HG02571 (cell line): Measurements from ENCODE around the gene SYCP2L.
A peak's percentile ranks its signal among the peaks of the same experiment; 100 is the strongest.
"Not testable (repeated sequence)": the region's sequence is repeated elsewhere in the genome, so short reads cannot be mapped to it uniquely, and the experiment has no call there.

Source experiments
- ATAC-seq: cut with Tn5 transposase; IDR thresholded peaks from one replicate; pipeline ENCODE4 v1.9.1; 2021; ENCODE audit warnings: mild to moderate bottlenecking, moderate library complexity; ENCODE audit not compliant: unreplicated experiment

Gene SYCP2L

DNA sequence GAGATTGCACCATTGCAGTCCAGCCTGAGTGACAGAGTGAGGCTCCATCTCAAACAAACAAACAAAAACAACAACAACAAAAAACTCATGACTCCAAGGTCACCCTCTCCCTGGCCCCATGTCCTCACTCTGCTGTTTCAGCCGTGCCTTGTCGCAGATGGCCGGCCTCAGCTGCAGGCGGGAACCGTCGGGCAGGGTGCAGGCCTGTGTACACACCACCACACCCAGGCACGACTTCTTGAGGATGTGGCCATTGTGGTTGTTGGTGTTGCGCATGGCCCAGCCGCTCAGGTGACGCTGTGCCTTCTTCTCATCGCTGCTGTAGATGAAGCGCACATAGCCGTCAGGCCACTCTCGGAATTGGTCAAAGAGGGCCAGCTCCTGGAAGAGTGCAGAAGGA, 9.8 kb upstream of the SYCP2L start:
- no peak for ATAC-seq

DNA sequence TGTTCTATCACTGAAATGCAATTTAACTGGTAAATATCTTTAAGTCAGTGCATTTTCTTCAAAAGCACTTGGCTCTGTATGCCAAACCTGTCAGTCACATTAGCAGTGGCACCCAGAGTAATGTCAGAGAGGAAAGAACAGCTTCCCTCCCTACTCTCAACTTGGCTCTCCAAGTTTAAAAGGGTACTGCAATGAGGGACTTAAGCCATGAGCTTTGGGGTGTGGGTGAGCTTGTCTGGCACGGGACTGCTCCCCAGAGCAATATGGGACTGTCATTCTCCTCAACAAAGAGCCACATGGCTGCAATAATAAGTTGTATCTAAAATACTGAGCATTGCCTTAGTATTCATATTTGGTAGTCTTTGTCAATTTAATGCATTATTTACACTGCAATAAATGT, 9.0 kb upstream of the SYCP2L start:
- no peak for ATAC-seq

DNA sequence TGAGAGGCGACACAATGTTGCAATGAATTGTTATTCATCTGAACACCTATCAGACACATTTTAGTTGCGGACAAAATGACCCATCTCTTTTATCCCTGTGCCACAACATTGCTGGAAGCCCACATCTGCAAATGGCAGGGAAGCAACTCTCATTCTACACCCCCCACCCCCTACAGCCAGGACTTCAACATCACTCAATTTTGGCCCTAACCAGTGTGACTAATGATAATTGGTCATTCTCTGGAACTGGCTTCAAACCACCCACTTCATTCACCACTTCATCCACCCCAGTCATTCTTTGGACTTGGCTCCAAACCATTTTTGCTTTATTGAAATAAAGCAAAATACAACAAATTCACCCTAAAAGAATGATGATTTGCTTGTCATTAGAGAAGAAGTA, 6.5 kb upstream of the SYCP2L start:
- ATAC-seq = no peak

DNA sequence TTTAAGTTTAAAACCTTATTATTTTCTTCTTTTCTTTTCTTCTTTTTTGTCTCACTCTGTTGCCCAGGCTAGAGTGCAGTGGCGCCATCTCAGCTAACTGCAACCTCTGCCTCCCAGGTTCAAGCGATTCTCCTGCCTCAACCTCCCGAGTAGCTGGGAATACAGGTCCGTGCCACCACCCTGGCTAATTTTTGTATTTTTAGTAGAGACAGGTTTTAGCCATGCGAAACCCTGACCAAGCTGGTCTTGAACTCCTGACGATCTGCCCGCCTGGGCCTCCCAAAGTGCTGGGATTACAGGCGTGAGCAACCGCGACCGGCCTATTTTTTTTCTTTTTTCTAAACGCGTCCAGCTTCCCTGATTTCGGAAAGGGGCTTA, 4.6 kb upstream of the SYCP2L start:
- ATAC-seq = not testable (repeated sequence)

DNA sequence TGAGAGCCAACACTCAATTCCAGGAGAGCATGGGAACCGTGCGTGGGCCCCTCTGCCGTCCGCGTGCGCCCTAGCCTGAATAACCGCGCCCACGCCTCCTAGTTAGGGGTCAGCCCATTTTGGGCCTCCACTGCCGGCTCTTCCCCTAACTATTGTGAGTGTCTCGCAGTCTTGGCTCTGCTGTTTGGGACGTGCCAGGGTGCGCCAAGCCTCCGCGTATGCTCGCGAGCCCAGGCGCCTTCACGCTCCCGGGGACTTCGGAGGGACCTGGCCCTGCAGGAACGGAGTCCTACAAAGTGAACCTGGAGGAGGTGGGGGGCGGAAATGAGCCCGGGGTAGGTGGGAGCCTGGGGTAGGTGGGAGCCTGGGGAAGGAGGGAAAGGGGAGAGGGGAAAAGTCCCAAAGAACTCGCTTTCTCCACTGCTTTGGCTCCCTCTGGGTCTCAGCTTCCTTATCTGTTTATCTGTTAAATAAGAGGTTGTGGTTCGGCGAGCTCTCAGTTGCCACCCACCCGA, 4.1 kb upstream of the SYCP2L start:
- no peak for ATAC-seq

DNA sequence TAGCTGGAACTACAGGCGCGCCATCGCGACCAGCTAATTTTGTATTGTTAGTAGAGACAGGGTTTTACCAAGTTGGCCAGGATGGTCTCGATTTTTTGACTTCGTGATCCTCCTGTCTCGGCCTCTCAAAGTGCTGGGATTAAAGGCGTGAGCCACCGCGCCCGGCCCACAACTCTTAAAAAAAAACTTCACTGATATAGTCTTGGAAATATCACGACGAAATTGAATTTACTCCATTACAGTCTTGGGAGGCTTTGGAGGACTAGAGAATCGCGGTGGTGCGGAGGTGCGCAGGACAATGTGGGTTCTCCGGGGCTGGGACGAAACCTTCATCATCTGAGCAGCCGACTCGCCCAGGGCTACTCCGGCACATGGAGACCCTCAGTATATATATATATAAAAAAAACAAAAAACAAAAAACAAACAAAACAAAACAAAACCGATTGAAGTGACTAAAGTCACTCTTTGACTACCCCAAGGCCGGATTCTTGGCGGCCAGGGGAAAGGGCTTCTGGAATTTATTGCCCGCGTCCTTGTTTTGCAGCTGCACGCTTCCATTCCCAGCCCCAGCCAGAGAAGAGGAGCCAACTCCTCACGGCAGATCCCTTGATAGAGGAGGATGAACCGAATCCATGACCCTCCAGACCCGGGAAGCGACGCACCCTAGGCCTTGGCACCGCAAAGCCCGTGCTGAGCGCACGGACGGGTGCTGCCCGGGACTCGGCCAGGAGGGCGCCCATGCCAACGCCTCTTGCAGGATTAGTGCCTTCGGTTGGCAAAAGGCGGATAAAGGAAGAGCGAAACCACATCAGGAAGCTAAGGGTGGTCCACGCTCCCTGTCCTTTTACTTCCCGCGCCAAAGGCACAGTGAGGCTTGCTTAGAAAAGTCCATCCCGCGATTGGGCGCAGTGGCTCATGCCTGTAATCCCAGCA, 3.3 kb upstream of the SYCP2L start:
- no peak for ATAC-seq

DNA sequence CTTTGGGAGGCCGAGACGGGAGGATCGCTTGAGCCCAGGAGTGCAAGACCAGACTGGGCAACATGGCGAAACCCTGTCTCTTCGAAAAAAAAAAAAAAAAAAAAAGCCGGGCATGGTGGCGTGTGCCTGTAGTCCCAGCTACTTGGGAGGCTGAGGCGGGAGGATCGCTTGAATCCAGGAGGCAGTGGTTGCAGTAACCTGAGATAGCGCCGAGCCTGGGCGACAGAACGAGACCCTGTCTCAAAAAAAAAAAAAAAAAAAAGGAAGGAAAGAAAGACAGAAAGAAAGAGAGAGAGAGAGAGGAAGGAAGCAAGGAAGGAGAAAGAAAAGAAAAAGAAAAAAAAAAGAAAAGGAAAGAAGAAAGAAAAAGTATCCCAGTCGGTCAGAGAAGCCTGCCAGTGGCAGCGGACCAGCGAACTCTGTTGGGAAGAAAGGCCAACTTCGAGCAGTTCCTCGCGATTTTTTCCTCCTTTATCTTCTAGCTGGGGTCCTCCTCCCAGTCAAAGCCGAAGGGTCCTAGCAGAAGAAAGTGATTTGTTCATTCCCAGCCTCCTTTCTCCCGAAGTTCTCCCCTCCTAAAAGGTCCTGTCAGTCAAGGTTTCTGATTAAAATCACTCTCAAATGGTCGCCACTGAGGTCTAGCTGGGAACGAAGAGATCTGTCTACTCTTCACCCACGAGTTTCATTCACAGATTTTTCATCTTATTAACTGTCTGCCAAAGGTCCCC, 2.4 kb upstream of the SYCP2L start:
- no peak for ATAC-seq

DNA sequence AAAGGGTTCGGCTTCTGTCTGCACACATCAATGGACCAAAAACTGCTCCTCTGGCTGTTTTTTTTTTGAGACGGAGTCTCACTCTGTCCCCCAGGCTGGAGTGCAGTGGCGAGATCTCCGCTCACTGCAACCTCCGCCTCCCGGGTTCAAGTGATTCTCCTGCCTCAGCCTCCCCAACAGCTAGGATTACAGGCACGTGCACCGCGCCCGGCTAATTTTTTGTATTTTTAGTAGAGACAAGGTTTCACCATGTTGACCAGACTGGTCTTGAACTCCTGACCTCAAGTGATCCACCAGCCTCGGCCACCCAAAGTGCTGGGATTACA, 524 bp upstream of the SYCP2L start:
- ATAC-seq = not testable (repeated sequence)

DNA sequence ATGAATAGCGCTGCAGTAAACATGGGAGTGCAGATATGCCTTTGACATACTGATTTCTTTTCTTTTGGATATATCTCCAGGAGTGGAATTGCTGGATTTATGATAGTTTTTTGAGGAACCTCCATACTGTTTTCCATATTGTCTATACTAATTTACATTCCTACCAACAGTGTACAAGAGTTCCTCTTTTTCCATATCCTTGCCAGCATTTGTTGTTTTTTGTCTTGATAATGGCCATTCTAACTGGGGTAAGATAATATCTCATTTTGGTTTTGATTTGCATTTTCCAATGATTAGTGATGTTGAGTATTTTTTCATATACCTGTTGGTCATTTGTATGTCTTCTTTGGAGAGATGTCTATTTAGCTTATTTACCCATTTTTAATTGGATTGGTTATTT, 3.3 kb downstream of the SYCP2L start:
- ATAC-seq = no peak

DNA sequence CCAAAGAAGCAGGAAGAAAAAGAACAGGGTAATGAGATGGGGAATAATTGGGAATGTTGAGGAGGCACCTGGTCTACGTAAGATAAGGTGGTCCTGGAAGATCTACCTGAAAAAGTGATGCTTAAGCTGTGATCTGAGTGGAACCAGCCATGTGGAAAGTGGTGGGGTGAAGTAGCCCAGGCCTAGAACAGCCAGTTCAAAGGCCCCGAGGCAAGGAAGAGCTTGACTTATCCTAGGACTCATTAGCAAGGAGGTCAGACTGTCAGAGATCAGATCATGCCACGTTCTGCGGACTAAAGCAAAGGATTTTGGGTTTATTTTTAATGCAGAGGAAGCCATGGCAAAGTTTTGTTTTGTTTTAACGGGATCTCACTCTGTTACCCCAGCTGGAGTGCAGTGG, 5.1 kb downstream of the SYCP2L start:
- no peak for ATAC-seq

DNA sequence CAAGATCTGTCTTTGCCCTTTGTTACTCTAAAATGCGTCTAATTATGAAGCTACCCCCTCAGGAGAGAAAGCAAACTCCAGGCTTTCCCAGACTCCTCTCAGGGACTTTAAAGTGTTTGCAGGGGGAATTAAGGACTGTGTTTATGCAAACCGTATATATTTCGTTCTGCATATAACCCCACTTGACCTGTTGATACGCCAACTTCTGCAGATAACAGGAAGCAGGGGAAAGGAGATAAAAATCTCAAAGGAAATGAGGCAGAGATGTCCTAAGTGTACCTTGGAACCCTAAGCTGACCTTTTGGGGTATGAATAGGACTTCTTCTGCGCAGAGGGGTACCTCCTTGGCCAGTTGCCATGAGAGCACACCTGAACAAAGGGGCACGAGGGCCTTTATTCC, 8.1 kb downstream of the SYCP2L start:
- no peak for ATAC-seq

DNA sequence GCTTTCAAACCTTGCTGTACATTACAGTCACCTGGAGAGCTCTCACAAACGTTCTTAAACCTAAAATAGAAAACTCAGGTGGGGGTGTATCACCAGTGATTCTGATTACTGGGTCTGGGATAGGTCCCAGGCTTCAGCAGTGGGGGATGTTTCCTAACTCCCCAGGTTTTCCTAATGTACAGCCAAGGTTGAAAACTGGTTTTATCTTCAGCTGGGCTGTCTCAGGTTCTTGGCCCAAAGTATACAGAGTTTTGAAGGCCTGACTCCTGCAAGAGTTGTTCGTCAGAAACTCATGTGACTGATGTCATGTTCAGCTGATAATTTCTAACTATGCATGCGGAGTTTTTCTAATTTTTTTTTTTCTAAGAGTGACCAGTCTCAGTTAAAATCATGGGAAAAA, 9.8 kb downstream of the SYCP2L start:
- no peak for ATAC-seq

DNA sequence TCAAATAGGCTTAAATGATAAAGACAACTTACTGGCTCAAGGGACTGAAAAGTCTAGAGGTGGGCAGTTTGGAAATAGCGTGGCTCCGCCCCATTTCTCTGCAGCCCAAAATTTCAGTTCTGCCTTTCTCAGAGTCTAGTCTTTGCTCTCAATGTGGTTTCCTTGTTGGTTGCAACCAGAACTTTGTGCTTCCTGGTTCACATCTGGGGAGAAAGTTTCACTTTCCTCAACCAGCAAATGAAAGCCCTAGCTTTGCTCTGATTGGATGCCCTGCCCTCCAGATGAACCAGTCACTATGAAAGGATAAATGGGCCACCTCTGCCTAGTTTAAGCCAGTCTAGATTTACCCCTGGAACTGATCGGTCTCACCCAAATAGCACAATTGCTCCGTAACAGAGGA, 14.9 kb downstream of the SYCP2L start:
- ATAC-seq = peak; percentile 83

DNA sequence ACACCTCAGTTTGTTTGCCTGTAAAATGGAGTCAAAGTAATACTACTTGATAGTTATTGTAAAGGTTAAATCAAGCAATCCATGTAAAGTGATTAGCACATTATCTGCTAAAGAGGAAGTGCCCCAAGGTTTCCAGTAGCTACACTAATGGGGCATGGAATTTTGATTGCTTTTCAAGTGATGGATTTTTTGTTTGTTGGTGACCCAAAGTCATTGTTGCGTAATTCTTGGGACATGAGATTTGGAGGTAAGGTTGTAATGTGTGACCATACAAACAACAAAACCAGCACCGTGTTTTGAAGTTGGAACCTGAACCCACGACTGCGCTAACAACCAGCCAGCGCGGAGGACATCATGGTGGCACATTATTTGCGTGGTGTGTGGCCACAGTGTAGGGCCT, 17.2 kb downstream of the SYCP2L start:
- no peak for ATAC-seq

DNA sequence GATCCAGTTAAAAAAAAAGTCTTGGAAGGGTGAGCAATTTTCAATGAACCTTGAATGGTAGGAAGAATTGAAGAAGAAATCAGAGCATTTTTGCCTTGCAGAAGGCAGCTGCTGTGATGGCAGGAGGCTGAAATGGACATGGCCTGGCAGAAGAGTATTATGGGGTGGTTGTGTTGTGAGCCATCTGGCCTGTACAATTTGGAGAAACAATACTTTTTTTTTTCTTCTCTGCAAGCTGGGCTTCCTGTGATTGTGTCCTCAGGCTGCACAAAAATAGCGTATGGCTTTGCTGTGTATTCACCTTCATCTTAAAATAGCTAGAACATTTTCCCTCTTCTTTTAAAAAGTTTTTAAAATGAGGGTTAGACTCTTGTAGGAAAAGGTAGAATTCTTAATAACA, 21.4 kb downstream of the SYCP2L start:
- no peak for ATAC-seq

DNA sequence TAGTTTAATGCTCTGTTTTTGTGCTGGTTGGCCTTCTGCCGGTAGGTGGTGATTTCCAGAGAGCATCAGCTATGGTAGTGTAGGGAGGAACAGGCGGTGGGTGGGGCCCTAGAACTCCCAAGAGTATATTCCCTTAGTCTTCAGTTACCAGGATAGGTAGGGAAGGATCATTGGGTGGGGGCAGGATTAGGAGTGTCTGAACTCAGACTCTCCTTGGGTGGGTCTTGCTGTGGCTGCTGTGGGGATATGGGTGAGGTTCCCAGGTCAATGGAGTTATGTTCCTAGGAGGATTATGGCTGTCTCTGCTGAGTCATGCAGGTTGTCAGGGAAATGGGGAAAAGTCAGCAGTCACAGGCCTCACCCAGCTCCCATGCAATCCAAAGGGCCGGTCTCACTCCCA, 32.7 kb downstream of the SYCP2L start:
- not testable (repeated sequence) for ATAC-seq

DNA sequence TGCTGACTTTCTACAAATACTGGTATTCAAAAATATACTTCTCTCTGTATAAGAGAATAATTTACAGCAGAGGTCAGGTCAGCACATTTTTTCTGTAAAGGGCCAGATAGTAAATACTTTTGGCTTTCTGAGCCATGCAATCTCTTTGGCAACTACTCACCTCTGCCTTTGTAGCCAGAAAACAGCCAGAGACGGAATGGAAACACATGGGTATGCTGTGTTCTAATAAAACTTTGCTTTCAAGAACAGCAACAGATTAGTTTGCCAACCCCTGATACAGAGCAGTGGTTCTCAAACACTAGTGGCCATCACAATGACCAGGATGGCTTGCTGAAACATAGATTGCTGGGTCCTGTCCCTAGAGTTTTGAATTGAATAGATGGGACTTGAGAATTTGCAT, 46.3 kb downstream of the SYCP2L start:
- ATAC-seq = no peak

DNA sequence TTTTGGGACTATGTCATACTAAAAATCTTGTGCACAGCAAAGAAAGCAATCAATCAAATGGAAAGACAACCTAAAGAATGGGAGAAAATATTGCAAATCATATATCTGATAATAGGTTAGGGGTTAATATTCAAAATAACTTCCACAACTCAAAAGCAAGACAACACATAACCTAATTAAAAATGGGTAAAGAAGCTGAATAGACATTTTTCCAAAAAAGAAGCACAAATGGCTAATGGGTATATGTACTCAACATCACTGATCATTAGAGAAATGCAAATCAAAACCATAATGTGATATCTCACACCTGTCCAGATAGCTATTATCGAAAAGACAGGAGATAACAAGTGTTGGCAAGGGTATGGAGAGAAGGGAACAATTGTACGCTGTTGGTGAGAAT, 53.0 kb downstream of the SYCP2L start:
- ATAC-seq = no peak

DNA sequence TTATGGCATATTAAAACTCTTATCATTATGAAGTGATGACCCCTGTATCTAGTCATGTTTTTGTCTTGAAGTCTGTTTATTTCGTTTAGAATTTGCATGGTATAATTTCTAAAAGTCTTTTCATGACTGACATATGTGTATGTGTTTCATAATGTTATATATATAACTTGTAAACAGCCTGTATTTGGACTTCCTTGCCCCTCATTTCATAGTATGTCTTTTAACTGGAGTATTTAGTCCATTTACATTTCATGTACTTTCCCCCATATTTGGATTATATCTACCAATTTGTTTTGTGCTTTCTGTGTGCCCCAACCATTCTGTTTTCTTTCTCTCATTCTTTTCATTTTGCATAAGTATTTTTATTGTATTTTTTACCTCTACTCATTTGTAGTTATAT, 59.0 kb downstream of the SYCP2L start:
- no peak for ATAC-seq

DNA sequence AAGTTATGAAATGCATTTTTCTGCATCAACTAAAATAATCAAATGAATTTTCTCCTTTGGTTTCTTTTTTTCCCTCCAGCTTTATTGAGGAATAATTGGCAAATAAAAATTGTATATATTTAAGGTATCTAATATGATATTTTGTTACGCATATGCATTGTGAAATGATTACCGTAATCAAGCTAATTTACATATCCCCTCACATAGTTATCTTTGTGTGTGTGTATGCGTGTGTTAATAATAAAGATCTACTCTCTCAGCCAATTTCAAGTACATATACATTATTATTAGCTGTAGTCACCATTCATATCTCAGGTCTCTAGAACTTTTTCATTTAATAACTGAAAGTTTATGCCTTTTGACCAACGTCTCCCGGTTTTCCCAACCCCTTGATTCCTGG, 61.1 kb downstream of the SYCP2L start:
- no peak for ATAC-seq

DNA sequence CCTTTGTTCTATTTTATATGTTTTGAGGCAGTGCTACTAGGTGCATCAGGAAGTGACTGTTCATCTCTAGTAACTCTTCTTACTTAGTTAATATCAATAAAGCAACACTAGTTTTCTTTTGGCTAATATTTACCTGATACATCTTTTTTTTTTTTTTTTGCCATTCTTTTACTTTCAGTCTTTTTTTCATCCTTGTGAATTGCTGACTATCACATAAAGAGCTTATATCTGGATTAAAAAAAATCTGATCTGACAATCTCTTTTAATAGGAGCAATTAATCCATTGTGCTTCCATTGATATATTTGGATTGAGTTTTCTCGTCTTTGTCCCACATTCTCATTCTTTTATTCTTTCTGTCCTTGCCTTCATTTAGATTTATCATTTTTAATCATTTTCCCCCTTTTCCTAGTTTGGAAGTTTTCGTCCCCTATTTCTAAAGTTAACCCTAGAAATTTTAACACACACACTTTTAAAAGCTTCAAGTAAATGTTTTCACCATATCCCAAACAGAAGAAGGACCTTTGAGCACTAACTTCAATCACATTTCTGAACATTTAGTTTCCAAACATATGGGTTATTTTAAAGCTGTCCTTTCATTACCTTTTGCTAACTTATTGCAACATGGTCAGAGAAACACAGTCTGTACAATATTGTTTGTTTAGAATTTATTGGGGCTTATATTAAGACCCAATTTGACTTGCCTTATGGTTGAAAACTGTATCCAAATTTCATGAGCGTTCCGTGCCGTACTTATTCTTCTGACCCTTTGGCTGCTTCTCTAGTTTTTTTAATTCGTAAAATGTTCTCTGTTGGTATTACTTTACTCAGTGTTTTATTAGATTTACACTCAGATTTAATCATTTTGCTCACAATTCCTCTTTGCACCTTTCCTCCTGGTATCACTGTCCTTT, 63.0 kb downstream of the SYCP2L start:
- ATAC-seq = no peak
